ENCODE data around the gene VSX2. TPM values are rescaled to one million over a fixed set of nuclear protein-coding genes. Genes with fewer than 3 reads are reported as not detected.

Gene VSX2
- polyA plus RNA-seq, 2 of the 4 experiments (the other 2 are of a cell fraction), result not detected

- CTCF ChIA-PET, result interaction anchor here (0.9 to 4.3 kb wide), 12 partner anchors 9 to 146 kb away, joined by 3 to 56 read pairs (median 11); partner anchors contain the start of genes ABCD4 and VSX2
- WGBS (ENCODE audit: missing lambda C conversion rate), result 87% methylated on average over 3 of the region's 3 CpGs
- no peaks in the 10 kb centered on the region for H3K9me3 ChIP-seq
- FAIRE-seq (no peak), ATAC-seq (0 out of 6 replicates have a peak, but pooled peaks of 1 of the 2 experiments have one; percentile 4), DNase-seq (ENCODE audit: low read depth in 1 of 2, low spot score in 1 of 2) (no peak)
- no peak for TF ChIP-seq TFCP2L1 (CRISPR knock-in tag; IDR thresholded peaks at IDR 0.05)
- TF ChIP-seq MAZ (IDR thresholded peaks at IDR 0.05; ENCODE audit: borderline replicate concordance, low read depth, low read length), result no peak
- TF ChIP-seq, protein P1, sequence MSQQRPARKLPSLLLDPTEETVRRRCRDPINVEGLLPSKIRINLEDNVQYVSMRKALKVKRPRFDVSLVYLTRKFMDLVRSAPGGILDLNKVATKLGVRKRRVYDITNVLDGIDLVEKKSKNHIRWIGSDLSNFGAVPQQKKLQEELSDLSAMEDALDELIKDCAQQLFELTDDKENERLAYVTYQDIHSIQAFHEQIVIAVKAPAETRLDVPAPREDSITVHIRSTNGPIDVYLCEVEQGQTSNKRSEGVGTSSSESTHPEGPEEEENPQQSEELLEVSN (IDR thresholded peaks at IDR 0.05; ENCODE audit: borderline replicate concordance, low read depth), result no peak
- no peak for TF ChIP-seq ESRRA (IDR thresholded peaks at IDR 0.05; ENCODE audit: borderline replicate concordance, low read length)
- no peak for TF ChIP-seq ZFP36 (IDR thresholded peaks at IDR 0.05; ENCODE audit: borderline replicate concordance, partially characterized antibody)
- TF ChIP-seq CBX8 (IDR thresholded peaks at IDR 0.05), result no peak
- TF ChIP-seq, protein P2, sequence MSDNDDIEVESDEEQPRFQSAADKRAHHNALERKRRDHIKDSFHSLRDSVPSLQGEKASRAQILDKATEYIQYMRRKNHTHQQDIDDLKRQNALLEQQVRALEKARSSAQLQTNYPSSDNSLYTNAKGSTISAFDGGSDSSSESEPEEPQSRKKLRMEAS (IDR thresholded peaks at IDR 0.05), result no peak
- no peak for TF ChIP-seq MYC (IDR thresholded peaks at IDR 0.05; ENCODE audit: borderline replicate concordance, low read length)
- TF ChIP-seq BHLHE40 (IDR thresholded peaks at IDR 0.05; ENCODE audit: low read depth, low read length), result no peak
- TF ChIP-seq REST (IDR thresholded peaks at IDR 0.05), result no peak
- TF ChIP-seq EHMT2 (IDR thresholded peaks at IDR 0.05; ENCODE audit: low read depth), result no peak
- TF ChIP-seq NR3C1 (IDR thresholded peaks at IDR 0.05), result no peak
- no peak for TF ChIP-seq JUNB (IDR thresholded peaks at IDR 0.05)
- no peak for TF ChIP-seq PBX3 (IDR thresholded peaks at IDR 0.05)
- no peaks in the 10 kb centered on the region; the same call in 2 of the 3 replicates for H3K4me1 ChIP-seq
- POLR2A ChIA-PET, result interaction anchor here (0.6 kb wide), 1 partner anchor 23 kb away, joined by 3 read pairs; no protein-coding TSS in a partner anchor
- no peak overlapping the region for H3K27ac ChIP-seq
- H3K4me2 ChIP-seq, result no peak overlapping the region; the same call in 2 of the 3 replicates
- H3K4me3 ChIP-seq, result no peak overlapping the region
Measured at GRCh38 chr14:74258764-74259035, 19.5 kb downstream of the VSX2 start.

DNA sequence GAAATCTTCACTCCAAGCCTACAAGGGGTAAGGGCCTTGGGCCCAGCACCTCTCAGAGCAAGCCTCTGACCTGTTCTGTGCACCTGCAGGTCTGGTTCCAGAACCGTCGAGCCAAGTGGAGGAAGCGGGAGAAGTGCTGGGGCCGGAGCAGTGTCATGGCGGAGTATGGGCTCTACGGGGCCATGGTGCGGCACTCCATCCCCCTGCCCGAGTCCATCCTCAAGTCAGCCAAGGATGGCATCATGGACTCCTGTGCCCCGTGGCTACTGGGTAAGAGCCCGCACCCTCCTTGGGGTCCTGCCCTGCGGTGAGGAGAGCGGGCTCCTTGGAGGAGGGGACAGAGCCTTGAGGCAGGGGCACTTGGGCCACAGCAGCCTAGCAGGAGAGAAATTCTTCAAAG is 20.3 kb downstream of the VSX2 start:
- POLR2A ChIA-PET, result no interaction called here
- CTCF ChIA-PET, result interaction anchor here (1.4 to 4.2 kb wide), 7 partner anchors 8 to 147 kb away, joined by 5 to 41 read pairs (median 12); partner anchors contain the start of gene ABCD4
- TF ChIP-seq RCOR1 (IDR thresholded peaks at IDR 0.05; ENCODE audit: low read depth, low read length) (no peak), HES2 (IDR thresholded peaks at IDR 0.05) (no peak), EP300 (IDR thresholded peaks at IDR 0.05) (no peak), EHMT2 (IDR thresholded peaks at IDR 0.05; ENCODE audit: low read depth) (no peak), KDM1A (IDR thresholded peaks at IDR 0.05; ENCODE audit: low read depth) (no peak), ZNF302 (CRISPR knock-in tag; IDR thresholded peaks at IDR 0.05) (no peak), FOSL2 (IDR thresholded peaks at IDR 0.05) (no peak), FOSL2 (CRISPR knock-in tag; IDR thresholded peaks at IDR 0.05) (no peak), TFCP2L1 (CRISPR knock-in tag; IDR thresholded peaks at IDR 0.05) (no peak), MAFK (IDR thresholded peaks at IDR 0.05; ENCODE audit: partially characterized antibody) (no peak), JUN (IDR thresholded peaks at IDR 0.05) (no peak), SREBF2 (IDR thresholded peaks at IDR 0.05) (no peak), ATOH8 (CRISPR knock-in tag; IDR thresholded peaks at IDR 0.05; ENCODE audit: low read depth) (no peak)
- TF ChIP-seq, protein P1 (IDR thresholded peaks at IDR 0.05; ENCODE audit: borderline replicate concordance, low read depth), result no peak
- no peaks in the 10 kb centered on the region; the same call in 2 of the 3 replicates for H3K4me1 ChIP-seq
- no peak for ATAC-seq
- no peak for FAIRE-seq
- H3K4me2 ChIP-seq, result no peak overlapping the region
- H3K4me3 ChIP-seq, result no peak overlapping the region
- 95% methylated on average over 8 of the region's 12 CpGs for WGBS (ENCODE audit: missing lambda C conversion rate)
- H3K27ac ChIP-seq, result no peak overlapping the region
- no peak for DNase-seq (ENCODE audit: low read depth in 1 of 2, low spot score in 1 of 2)
- no peaks in the 10 kb centered on the region for H3K9me3 ChIP-seq

Measured in A549 (cell line).